CD8-positive, alpha-beta memory T cell (primary cell): ENCODE results near the gene FBXW7. TPM values are rescaled to one million over a fixed set of nuclear protein-coding genes. Genes with fewer than 3 reads are reported as not detected.
A peak's percentile ranks its signal among the peaks of the same experiment; 100 is the strongest.

Experiments
- CTCF ChIA-PET: fragments of 350-600 bp; sonication (Branson Sonifier 250); formaldehyde crosslinking; loops from one replicate; lab custom pipeline; 2021; ENCODE audit warnings: antibody characterized with exemption; lab: Charles Lee
- POLR2A ChIA-PET: fragments of 350-600 bp; sonication (Branson Sonifier 250); formaldehyde crosslinking; loops from one replicate; lab custom pipeline; 2021; ENCODE audit warnings: antibody characterized with exemption; lab: Charles Lee
- DNase-seq, 5 donors: peaks; one replicate each; pipeline versions ENCODE4 v3.0.0 to v3.0.0-alpha.2; 2020 to 2022; ENCODE audit warnings: mixed read lengths in 1 of 5
- H3K27ac ChIP-seq: one replicate; pipeline ENCODE4 v1.7.0; 2013; ENCODE audit warnings: low read depth, mild to moderate bottlenecking, low read length, moderate library complexity
- H3K27me3 ChIP-seq: 2 replicates; pipeline ENCODE4 v1.7.0; 2013; ENCODE audit warnings: low read length, mild to moderate bottlenecking; ENCODE audit not compliant: insufficient read depth, poor library complexity, severe bottlenecking
- H3K36me3 ChIP-seq: 2 replicates; pipeline ENCODE4 v1.7.0; 2013; ENCODE audit warnings: mild to moderate bottlenecking, low read length, moderate library complexity; ENCODE audit not compliant: insufficient read depth
- H3K4me1 ChIP-seq: 2 replicates; pipeline ENCODE4 v1.7.0; 2013; ENCODE audit warnings: mild to moderate bottlenecking, low read length, moderate library complexity; ENCODE audit not compliant: insufficient read depth
- H3K4me3 ChIP-seq: 2 replicates; pipeline ENCODE4 v1.7.0; 2013; ENCODE audit warnings: mild to moderate bottlenecking, low read length
- H3K9me3 ChIP-seq: 2 replicates; pipeline ENCODE4 v1.7.0; 2013; ENCODE audit warnings: mild to moderate bottlenecking, low read length
- H3K27ac Mint-ChIP-seq, 8 donors: one replicate each; pipeline ENCODE4 v1.8.0; 2020 to 2021; ENCODE audit warnings: mixed read lengths in 8 of 8, mild to moderate bottlenecking in 6 of 8, inconsistent platforms in 3 of 8, moderate library complexity in 3 of 8
- H3K27me3 Mint-ChIP-seq, 2 donors: one replicate each; pipeline ENCODE4 v1.8.0; 2020 to 2021; ENCODE audit warnings: mixed read lengths in 2 of 2, mild to moderate bottlenecking in 1 of 2, moderate library complexity in 1 of 2
- H3K36me3 Mint-ChIP-seq, 3 donors: one replicate each; pipeline ENCODE4 v1.8.0; 2020 to 2021; ENCODE audit warnings: mixed read lengths in 3 of 3, inconsistent platforms in 1 of 3, mild to moderate bottlenecking in 1 of 3
- H3K4me1 Mint-ChIP-seq, 3 donors: one replicate each; pipeline ENCODE4 v1.8.0; 2020 to 2021; ENCODE audit warnings: mixed read lengths in 3 of 3, inconsistent platforms in 1 of 3, mild to moderate bottlenecking in 1 of 3
- H3K4me3 Mint-ChIP-seq, 7 donors: one replicate each; pipeline ENCODE4 v1.8.0; 2020 to 2021; ENCODE audit warnings: mixed read lengths in 7 of 7, mild to moderate bottlenecking in 6 of 7, moderate library complexity in 4 of 7, inconsistent platforms in 2 of 7
- H3K9me3 Mint-ChIP-seq, 5 donors: one replicate each; pipeline ENCODE4 v1.8.0; 2020 to 2022; ENCODE audit warnings: mixed read lengths in 5 of 5, mild to moderate bottlenecking in 3 of 5, moderate library complexity in 2 of 5, inconsistent platforms in 1 of 5
- polyA plus RNA-seq: library from polyadenylated mRNA; unstranded; fragments of 300-500 nt; fragmentation: Illumina TruSeq; gene quantifications from one replicate; pipeline ENCODE4 v1.2.3, GENCODE V29; 2021
- total RNA-seq, 2 experiments: library from RNA; stranded (reverse); gene quantifications; one replicate each; pipeline ENCODE4 v1.2.3, GENCODE V29; 2021

The FBXW7 gene
- total and polyA plus RNA-seq, 3 experiments from 2014 or later = 42.7 to 54.3 (median 46.6) TPM

- H3K36me3 Mint-ChIP-seq = peaks cover 0 to 47% (median 7%) of the 10 kb centered on the region in 3 donors
- peak; percentile 30 to 71 (median 44) for DNase-seq
- H3K27ac Mint-ChIP-seq = peak overlapping the region; percentile 80 to 97 (median 95)
- POLR2A ChIA-PET = interaction anchor here (0.6 to 3.8 kb wide), 9 partner anchors 8 to 434 kb away, joined by 3 to 41 read pairs (median 4); partner anchors contain the start of gene TMEM154
- Histone ChIP-seq H3K4me1 (peaks cover 61% of the 10 kb centered on the region), H3K27ac (peak overlapping the region; percentile 80), H3K4me3 (peak overlapping the region; percentile 78), H3K27me3 (no peaks in the 10 kb centered on the region), H3K9me3 (no peaks in the 10 kb centered on the region), H3K36me3 (no peaks in the 10 kb centered on the region)
- H3K4me1 Mint-ChIP-seq = peaks cover 73 to 82% (median 74%) of the 10 kb centered on the region in 3 donors
- no peaks in the 10 kb centered on the region for H3K9me3 Mint-ChIP-seq
- CTCF ChIA-PET = interaction anchor here (0.8 to 6.9 kb wide), 7 partner anchors 9 to 201 kb away, joined by 3 to 40 read pairs (median 8); no protein-coding TSS in a partner anchor
- peak overlapping the region; percentile 89 to 98 (median 96) for H3K4me3 Mint-ChIP-seq
- H3K27me3 Mint-ChIP-seq = peaks cover 0 to 7% of the 10 kb centered on the region in 2 donors
These were observed 1.1 kb downstream of the FBXW7 start for GRCh38 chr4:152534541-152535359.

GRCh38 chr4:152531479-152531878, 4.4 kb downstream of the FBXW7 start:
- Mint-ChIP-seq H3K27ac (peak overlapping the region in 1 of 8 donors; percentile 4), H3K4me3 (peak overlapping the region in 2 of 7 donors; percentile 24 to 32), H3K36me3 (peaks cover 0 to 41% (median 6%) of the 10 kb centered on the region in 3 donors), H3K9me3 (no peaks in the 10 kb centered on the region), H3K4me1 (peaks cover 60 to 79% (median 69%) of the 10 kb centered on the region in 3 donors), H3K27me3 (peaks cover 0 to 5% of the 10 kb centered on the region in 2 donors)
- Histone ChIP-seq H3K36me3 (no peaks in the 10 kb centered on the region), H3K9me3 (no peaks in the 10 kb centered on the region), H3K27me3 (no peaks in the 10 kb centered on the region), H3K4me1 (peaks cover 46% of the 10 kb centered on the region), H3K27ac (no peak overlapping the region), H3K4me3 (no peak overlapping the region)
- ChIA-PET POLR2A (interaction anchor here (0.5 to 1.2 kb wide), 2 partner anchors 8 to 110 kb away, joined by 4 to 13 read pairs; no protein-coding TSS in a partner anchor), CTCF (interaction anchor here (1.0 to 2.2 kb wide), 3 partner anchors 31 to 73 kb away, joined by 3 to 6 read pairs (median 3); no protein-coding TSS in a partner anchor)
- DNase-seq = no peak

- H3K27me3 ChIP-seq = no peaks in the 10 kb centered on the region
- H3K4me3 ChIP-seq = no peak overlapping the region
- DNase-seq = no peak
- H3K4me1 Mint-ChIP-seq = peaks cover 68 to 88% (median 78%) of the 10 kb centered on the region in 3 donors
- POLR2A ChIA-PET = no interaction called here
- H3K9me3 Mint-ChIP-seq = no peaks in the 10 kb centered on the region
- CTCF ChIA-PET = interaction anchor here (1.0 to 2.2 kb wide), 2 partner anchors 30 to 36 kb away, joined by 3 to 6 read pairs; no protein-coding TSS in a partner anchor
- H3K27me3 Mint-ChIP-seq = peaks cover 0 to 2% of the 10 kb centered on the region in 2 donors
- H3K36me3 ChIP-seq = no peaks in the 10 kb centered on the region
- H3K36me3 Mint-ChIP-seq = peaks cover 0 to 36% (median 6%) of the 10 kb centered on the region in 3 donors
- H3K27ac ChIP-seq = no peak overlapping the region
- H3K9me3 ChIP-seq = no peaks in the 10 kb centered on the region
- peak overlapping the region in 6 of 8 donors; percentile 4 to 81 (median 47) for H3K27ac Mint-ChIP-seq
- H3K4me3 Mint-ChIP-seq = peak overlapping the region in 4 of 7 donors; percentile 5 to 32 (median 20)
- peaks cover 46% of the 10 kb centered on the region for H3K4me1 ChIP-seq
These were observed 5.3 kb downstream of the FBXW7 start for GRCh38 chr4:152530600-152530999.

- H3K9me3 ChIP-seq = no peaks in the 10 kb centered on the region
- peaks cover 0 to 35% (median 9%) of the 10 kb centered on the region in 3 donors for H3K36me3 Mint-ChIP-seq
- no peaks in the 10 kb centered on the region for H3K36me3 ChIP-seq
- ChIA-PET CTCF (interaction anchor here (2.2 kb wide), 1 partner anchor 29 kb away, joined by 6 read pairs; no protein-coding TSS in a partner anchor), POLR2A (interaction anchor here (0.8 kb wide), 1 partner anchor 15 kb away, joined by 4 read pairs; no protein-coding TSS in a partner anchor)
- H3K4me1 ChIP-seq = peaks cover 47% of the 10 kb centered on the region
- H3K27me3 Mint-ChIP-seq = peaks cover 0 to 2% of the 10 kb centered on the region in 2 donors
- H3K4me3 Mint-ChIP-seq = peak overlapping the region in 1 of 7 donors; percentile 11
- H3K27me3 ChIP-seq = no peaks in the 10 kb centered on the region
- H3K4me3 ChIP-seq = no peak overlapping the region
- peak overlapping the region in 1 of 8 donors; percentile 4 for H3K27ac Mint-ChIP-seq
- no peaks in the 10 kb centered on the region for H3K9me3 Mint-ChIP-seq
- H3K27ac ChIP-seq = no peak overlapping the region
- no peak for DNase-seq
- H3K4me1 Mint-ChIP-seq = peaks cover 73 to 95% (median 85%) of the 10 kb centered on the region in 3 donors
These were observed 6.0 kb downstream of the FBXW7 start for GRCh38 chr4:152529880-152530279.

GRCh38 chr4:152528060-152528459, 7.8 kb downstream of the FBXW7 start:
- ChIA-PET POLR2A (no interaction called here), CTCF (no interaction called here)
- peak overlapping the region in 3 of 8 donors; percentile 16 to 76 (median 66) for H3K27ac Mint-ChIP-seq
- H3K36me3 Mint-ChIP-seq = peaks cover 0 to 26% (median 9%) of the 10 kb centered on the region in 3 donors
- no peaks in the 10 kb centered on the region for H3K36me3 ChIP-seq
- H3K9me3 Mint-ChIP-seq = no peaks in the 10 kb centered on the region
- no peaks in the 10 kb centered on the region for H3K27me3 ChIP-seq
- peaks cover 51% of the 10 kb centered on the region for H3K4me1 ChIP-seq
- H3K27me3 Mint-ChIP-seq = no peaks in the 10 kb centered on the region
- peaks cover 74 to 95% (median 91%) of the 10 kb centered on the region in 3 donors for H3K4me1 Mint-ChIP-seq
- no peak overlapping the region for H3K4me3 Mint-ChIP-seq
- H3K27ac ChIP-seq = no peak overlapping the region
- H3K9me3 ChIP-seq = no peaks in the 10 kb centered on the region
- no peak overlapping the region for H3K4me3 ChIP-seq
- no peak for DNase-seq

- ChIA-PET CTCF (interaction anchor here (1.4 kb wide), 1 partner anchor 11 kb away, joined by 4 read pairs; no protein-coding TSS in a partner anchor), POLR2A (interaction anchor here (0.7 to 1.2 kb wide), 3 partner anchors 9 to 11 kb away, joined by 3 to 7 read pairs (median 4); partner anchors contain the start of gene FBXW7)
- Mint-ChIP-seq H3K27me3 (no peaks in the 10 kb centered on the region), H3K27ac (peak overlapping the region in 1 of 8 donors; percentile 10), H3K4me1 (peaks cover 75 to 96% (median 92%) of the 10 kb centered on the region in 3 donors), H3K36me3 (peaks cover 0 to 20% (median 3%) of the 10 kb centered on the region in 3 donors), H3K4me3 (no peak overlapping the region), H3K9me3 (no peaks in the 10 kb centered on the region)
- Histone ChIP-seq H3K9me3 (no peaks in the 10 kb centered on the region), H3K4me1 (peaks cover 44% of the 10 kb centered on the region), H3K27ac (no peak overlapping the region), H3K4me3 (no peak overlapping the region), H3K27me3 (no peaks in the 10 kb centered on the region), H3K36me3 (no peaks in the 10 kb centered on the region)
- DNase-seq = no peak
These were observed 10.0 kb downstream of the FBXW7 start for GRCh38 chr4:152525878-152526277.

GRCh38 chr4:152524427-152524826, 11.5 kb downstream of the FBXW7 start:
- Mint-ChIP-seq H3K36me3 (peaks cover 0 to 22% (median 9%) of the 10 kb centered on the region in 3 donors), H3K9me3 (no peaks in the 10 kb centered on the region), H3K27ac (peak overlapping the region; percentile 10 to 74 (median 54)), H3K4me1 (peaks cover 76 to 96% (median 93%) of the 10 kb centered on the region in 3 donors), H3K4me3 (peak overlapping the region in 6 of 7 donors; percentile 35 to 76 (median 59)), H3K27me3 (no peaks in the 10 kb centered on the region)
- Histone ChIP-seq H3K27me3 (no peaks in the 10 kb centered on the region), H3K27ac (no peak overlapping the region), H3K36me3 (no peaks in the 10 kb centered on the region), H3K4me1 (peaks cover 36% of the 10 kb centered on the region), H3K9me3 (no peaks in the 10 kb centered on the region), H3K4me3 (no peak overlapping the region)
- peak in 1 of 5 donors; percentile 19 for DNase-seq
- ChIA-PET POLR2A (interaction anchor here (0.5 to 1.3 kb wide), 2 partner anchors 12 to 45 kb away, joined by 3 to 9 read pairs; partner anchors contain the start of gene FBXW7), CTCF (interaction anchor here (1.6 kb wide), 1 partner anchor 24 kb away, joined by 9 read pairs; no protein-coding TSS in a partner anchor)
